Occipital lobe (tissue), 2 donors: Measurements from ENCODE around the gene FYB1. TPM values are rescaled to one million over a fixed set of nuclear protein-coding genes. Genes with fewer than 3 reads are reported as not detected.

Experiments
- DNase-seq: peaks from one replicate; lab custom pipeline; 2025; lab: John Stamatoyannopoulos, UW
- total RNA-seq: library from RNA; depleted of rRNA; stranded (reverse); fragments of >200 nt; gene quantifications from one replicate; pipeline ENCODE4 v1.2.3, GENCODE V29; 2014

FYB1 gene
- total RNA-seq, 1 donor from 2014 or later: 1.4 TPM

- DNase-seq: no peak
Measured at GRCh38 chr5:39055768-39056398, 163.5 kb downstream of the FYB1 start.

Other genes with a start within 250 kb of the FYB1 start
- gene RICTOR, start 145.2 kb downstream of the FYB1 start, total RNA-seq: 87.3 TPM
- not detected for gene C9, start 144.9 kb upstream of the FYB1 start, total RNA-seq
- gene DAB2, start 205.4 kb upstream of the FYB1 start, total RNA-seq: 23.4 TPM